SU-DHL-6 (cell line): ENCODE data around the gene NCKIPSD.

ENCODE experiments used
- H2AFZ ChIP-seq: fragments of 200-600 bp; sonication (generic); 2 replicates; pipeline ENCODE4 v1.6.1; 2014; ENCODE audit warnings: low read depth, mild to moderate bottlenecking, moderate library complexity, mixed read lengths, antibody characterized with exemption, low read length; ENCODE audit not compliant: severe bottlenecking
- H3F3A ChIP-seq: fragments of 200-600 bp; shearing (Covaris generic); 2 replicates; pipeline ENCODE4 v1.6.0; 2016; ENCODE audit warnings: antibody characterized with exemption, mild to moderate bottlenecking; ENCODE audit not compliant: insufficient read depth
- H3K27ac ChIP-seq: fragments of 200-600 bp; sonication (generic); 2 replicates; pipeline ENCODE4 v1.5.1; 2016; ENCODE audit warnings: low read depth, mild to moderate bottlenecking, low read length, moderate library complexity, mixed read lengths
- H3K27me3 ChIP-seq: fragments of 200-600 bp; sonication (generic), shearing (Covaris generic); 2 replicates; pipeline ENCODE4 v1.6.0; 2014; ENCODE audit warnings: mild to moderate bottlenecking, low read length
- H3K36me3 ChIP-seq: fragments of 200-600 bp; sonication (generic); 2 replicates; pipeline ENCODE4 v1.6.1; 2014; ENCODE audit warnings: mild to moderate bottlenecking, low read length, mixed read lengths
- H3K4me2 ChIP-seq: fragments of 300-600, 200-600 bp; shearing (Covaris generic), sonication (generic); 2 replicates; pipeline ENCODE4 v1.6.0; 2014; ENCODE audit warnings: low read length, low read depth, mild to moderate bottlenecking; ENCODE audit not compliant: poor library complexity, severe bottlenecking
- H3K4me3 ChIP-seq: fragments of 200-600 bp; sonication (generic); 2 replicates; pipeline ENCODE4 v1.5.1; 2014; ENCODE audit warnings: antibody characterized with exemption, low read length, mild to moderate bottlenecking, mixed read lengths; ENCODE audit not compliant: insufficient read depth, poor library complexity, severe bottlenecking
- H3K79me2 ChIP-seq: fragments of 200-600 bp; sonication (generic); 2 replicates; pipeline ENCODE4 v1.6.1; 2014; ENCODE audit warnings: mild to moderate bottlenecking, low read length, moderate library complexity; ENCODE audit not compliant: insufficient read depth
- H3K9ac ChIP-seq: fragments of 200-600 bp; sonication (generic); 2 replicates; pipeline ENCODE4 v1.7.0; 2014; ENCODE audit warnings: mild to moderate bottlenecking, low read length
- H3K9me2 ChIP-seq: fragments of 200-600 bp; sonication (generic); replicated peaks from 2 replicates; pipeline ENCODE4 v1.6.1; 2014; ENCODE audit warnings: low read length; ENCODE audit not compliant: insufficient read depth
- H3K9me3 ChIP-seq: fragments of 200-600 bp; sonication (generic); 2 replicates; pipeline ENCODE4 v1.6.1; 2014; ENCODE audit warnings: low read length, mixed read lengths; ENCODE audit not compliant: insufficient read depth
- H4K20me1 ChIP-seq: fragments of 200-600 bp; sonication (generic); 2 replicates; pipeline ENCODE4 v1.6.1; 2014; ENCODE audit warnings: low read depth, mild to moderate bottlenecking, antibody characterized with exemption, low read length, moderate library complexity, mixed read lengths
- CTCF ChIP-seq: fragments of 200-600 bp; sonication (generic); IDR thresholded peaks from one replicate; pipeline ENCODE4 v1.5.1; 2017; ENCODE audit warnings: antibody characterized with exemption, mild to moderate bottlenecking, low read length, moderate library complexity; ENCODE audit not compliant: insufficient read depth, poor library complexity, severe bottlenecking
- EZH2phosphoT487 ChIP-seq: fragments of 200-600 bp; sonication (generic), shearing (Covaris generic); conservative IDR thresholded peaks from 2 replicates; pipeline ENCODE4 v1.6.1; 2018; ENCODE audit warnings: mild to moderate bottlenecking, antibody characterized with exemption, low read length, moderate library complexity, mixed read lengths

Gene NCKIPSD

GRCh38 chr3:48648188-48648850 lies 37.4 kb downstream of the NCKIPSD start:
- H4K20me1 ChIP-seq = no peaks in the 10 kb centered on the region
- no peaks in the 10 kb centered on the region for H3K27me3 ChIP-seq
- no peaks in the 10 kb centered on the region for H3K9me3 ChIP-seq
- TF ChIP-seq EZH2phosphoT487 (no peak), CTCF (no peak)
- no peak overlapping the region for H3K4me3 ChIP-seq
- no peaks in the 10 kb centered on the region for H3F3A ChIP-seq
- no peaks in the 10 kb centered on the region for H3K9me2 ChIP-seq
- no peaks in the 10 kb centered on the region for H3K36me3 ChIP-seq
- no peak overlapping the region for H2AFZ ChIP-seq
- no peak overlapping the region for H3K4me2 ChIP-seq
- H3K27ac ChIP-seq = no peak overlapping the region
- H3K9ac ChIP-seq = no peak overlapping the region
- no peaks in the 10 kb centered on the region for H3K79me2 ChIP-seq

- Histone ChIP-seq H3K4me3 (no peak overlapping the region), H3K9me3 (no peaks in the 10 kb centered on the region), H4K20me1 (no peaks in the 10 kb centered on the region), H3K4me2 (no peak overlapping the region), H3K9ac (no peak overlapping the region), H3F3A (no peaks in the 10 kb centered on the region), H2AFZ (no peak overlapping the region), H3K36me3 (no peaks in the 10 kb centered on the region), H3K79me2 (no peaks in the 10 kb centered on the region), H3K9me2 (no peaks in the 10 kb centered on the region), H3K27me3 (no peaks in the 10 kb centered on the region), H3K27ac (no peak overlapping the region)
- TF ChIP-seq CTCF (no peak), EZH2phosphoT487 (no peak)
Observed at GRCh38 chr3:48647714-48648113, 38.0 kb downstream of the NCKIPSD start.

GRCh38 chr3:48644898-48645760 lies 40.6 kb downstream of the NCKIPSD start:
- TF ChIP-seq EZH2phosphoT487 (no peak), CTCF (no peak)
- Histone ChIP-seq H3K9me3 (no peaks in the 10 kb centered on the region), H3F3A (no peaks in the 10 kb centered on the region), H3K4me3 (no peak overlapping the region), H3K27ac (no peak overlapping the region), H3K79me2 (no peaks in the 10 kb centered on the region), H3K9me2 (no peaks in the 10 kb centered on the region), H3K27me3 (no peaks in the 10 kb centered on the region), H3K36me3 (no peaks in the 10 kb centered on the region), H3K4me2 (no peak overlapping the region), H2AFZ (no peak overlapping the region), H4K20me1 (no peaks in the 10 kb centered on the region), H3K9ac (no peak overlapping the region)
